GM12878 (cell line): ENCODE results near the gene WDFY1. TPM values are rescaled to one million over a fixed set of nuclear protein-coding genes. Genes with fewer than 3 reads are reported as not detected.
"Not testable (repeated sequence)": the region's sequence is repeated elsewhere in the genome, so short reads cannot be mapped to it uniquely, and the experiment has no call there.

Source experiments
- ATAC-seq: fragments of 200-7000 bp; cut with Tn5 transposase; 3 replicates; pipeline ENCODE4 v1.9.1; 2020; ENCODE audit warnings: mild to moderate bottlenecking, moderate library complexity
- BruUV-seq: library from RNA; stranded (reverse); fragments of 400-500 nt; replicated peaks from 2 replicates; lab custom pipeline; 2021; lab: Mats Ljungman, UMichigan
- CTCF ChIA-PET: fragments of 300-600 bp; sonication (Branson Sonifier 250); formaldehyde crosslinking; extraction: SDS; loops from one replicate; lab custom pipeline; 2021; ENCODE audit warnings: inconsistent platforms; lab: Yijun Ruan, JAX
- POLR2A ChIA-PET: fragments of 350-600 bp; formaldehyde crosslinking; extraction: SDS; loops from one replicate; lab custom pipeline; 2021; ENCODE audit warnings: inconsistent platforms; lab: Charles Lee
- RAD21 ChIA-PET: fragments of 300-600 bp; sonication (Branson Sonifier 250); formaldehyde crosslinking; loops from one replicate; lab custom pipeline; 2023; ENCODE audit warnings: antibody characterized with exemption; ENCODE audit not compliant: unreplicated experiment; lab: Charles Lee
- SMC1A ChIA-PET: fragments of 300-600 bp; sonication (Branson Sonifier 250); formaldehyde crosslinking; loops from one replicate; lab custom pipeline; 2023; ENCODE audit not compliant: unreplicated experiment, uncharacterized antibody; lab: Charles Lee
- DNase-seq: peaks from one replicate; pipeline ENCODE4 v3.0.0-alpha.2; 2011; ENCODE audit warnings: low read depth, low spot score
- FAIRE-seq: peaks from 3 replicates; lab custom pipeline; 2011; peaks lifted over from hg19 to GRCh38; lab: Jason Lieb, UNC
- H2AFZ ChIP-seq: 2 replicates; pipeline ENCODE4 v1.6.0; 2011; ENCODE audit warnings: low read depth, low read length, control low read depth; ENCODE audit not compliant: control insufficient read depth
- H3K27ac ChIP-seq: 2 replicates; pipeline ENCODE4 v1.5.1; 2011; ENCODE audit warnings: control low read depth; ENCODE audit not compliant: control insufficient read depth, insufficient read depth
- H3K27me3 ChIP-seq, 2 experiments: replicated peaks in 1 of 2; 2 replicates each; pipeline versions ENCODE4 v1.6.0 to v1.6.1; 2011; ENCODE audit warnings: low read length in 1 of 2; ENCODE audit not compliant: control insufficient read depth in 2 of 2, insufficient read depth in 2 of 2
- H3K36me3 ChIP-seq, 2 experiments: 2 replicates each; pipeline ENCODE4 v1.5.1; 2011; ENCODE audit warnings: low read length in 1 of 2; ENCODE audit not compliant: control insufficient read depth in 2 of 2, insufficient read depth in 2 of 2
- H3K4me1 ChIP-seq: 2 replicates; pipeline ENCODE4 v1.6.1; 2011; ENCODE audit warnings: mild to moderate bottlenecking, low read length, moderate library complexity, mixed read lengths; ENCODE audit not compliant: control insufficient read depth, insufficient read depth
- H3K4me2 ChIP-seq: 2 replicates; pipeline ENCODE4 v1.6.0; 2011; ENCODE audit warnings: control low read depth; ENCODE audit not compliant: control insufficient read depth, insufficient read depth
- H3K4me3 ChIP-seq: fragments of 200-600 bp; sonication (generic); 2 replicates; pipeline ENCODE4 v1.5.1; 2016
- H3K79me2 ChIP-seq: 2 replicates; pipeline ENCODE4 v1.6.0; 2011; ENCODE audit warnings: low read length; ENCODE audit not compliant: control insufficient read depth, insufficient read depth
- H3K9ac ChIP-seq: 2 replicates; pipeline ENCODE4 v1.8.0; 2011; ENCODE audit warnings: low read length, control low read depth, mixed read lengths; ENCODE audit not compliant: control insufficient read depth, insufficient read depth
- H3K9me3 ChIP-seq: replicated peaks from 3 replicates; pipeline ENCODE4 v1.5.1; 2011; ENCODE audit warnings: mild to moderate bottlenecking, low read length; ENCODE audit not compliant: control insufficient read depth, insufficient read depth
- H4K20me1 ChIP-seq: 2 replicates; pipeline ENCODE4 v1.6.0; 2011; ENCODE audit not compliant: control insufficient read depth, insufficient read depth
- POLR2AphosphoS5 ChIP-seq: IDR thresholded peaks from 2 replicates; pipeline ENCODE4 v1.6.1; 2011; ENCODE audit warnings: mild to moderate bottlenecking, low read length, inconsistent platforms
- SMARCA5 ChIP-seq: fragments of 450-650 bp; IDR thresholded peaks from 2 replicates; pipeline ENCODE4 v1.6.1; 2017; ENCODE audit warnings: mild to moderate bottlenecking
- WGBS: methylation state at CpG from one replicate; pipeline ENCODE4 v1.1.6; 2016; ENCODE audit warnings: low lambda C conversion rate; ENCODE audit not compliant: insufficient replicate concordance, insufficient coverage; ENCODE audit errors: missing lambda C conversion rate; 5-methylcytosine and 5-hydroxymethylcytosine counted together
- in situ Hi-C: fragments of 300-500 bp; cut with MboI; formaldehyde crosslinking; loops from 9 replicates; pipeline ENCODE4 v1.14.3; 2018; ENCODE audit warnings: mixed read lengths
- intact Hi-C: fragments of 100-400 bp; cut with micrococcal nuclease; formaldehyde crosslinking; loops from one replicate; pipeline ENCODE4 v1.14.2; 2022; ENCODE audit not compliant: unreplicated experiment
- polyA plus RNA-seq, 11 experiments: library from polyadenylated mRNA; depleted of rRNA in 4 of 11; unstranded in 6 of 11; stranded (reverse) in 5 of 11; fragments of >200 nt; fragmentation: Nextera tagmentation in 4 of 11; fragmentation: Illumina TruSeq in 1 of 11; extraction: Ambion mirVana in 4 of 11; extraction: Trizol in 1 of 11; gene quantifications; 1 replicate in 1 of 11; 2 replicates in 10 of 11; pipeline versions ENCODE4 v1.2.1 to v1.2.3, GENCODE V29; 2011 to 2016; ENCODE audit warnings: inconsistent platforms in 2 of 11, missing spikeins in 2 of 11, low read depth in 1 of 11
- total RNA-seq, 4 experiments: library from RNA; depleted of rRNA in 3 of 4; stranded (reverse); fragments of >200 nt in 3 of 4; fragmentation: Illumina TruSeq in 1 of 4; extraction: Trizol in 1 of 4; gene quantifications; 2 replicates each; pipeline versions ENCODE4 v1.2.1 to v1.2.3, GENCODE V29; 2013 to 2021

Gene WDFY1
- total and polyA plus RNA-seq, 10 of the 15 experiments (the other 5 are each of a cell fraction or from before 2014, with no cell fraction given) = 2.9 to 28.1 (median 13.1) TPM

DNA sequence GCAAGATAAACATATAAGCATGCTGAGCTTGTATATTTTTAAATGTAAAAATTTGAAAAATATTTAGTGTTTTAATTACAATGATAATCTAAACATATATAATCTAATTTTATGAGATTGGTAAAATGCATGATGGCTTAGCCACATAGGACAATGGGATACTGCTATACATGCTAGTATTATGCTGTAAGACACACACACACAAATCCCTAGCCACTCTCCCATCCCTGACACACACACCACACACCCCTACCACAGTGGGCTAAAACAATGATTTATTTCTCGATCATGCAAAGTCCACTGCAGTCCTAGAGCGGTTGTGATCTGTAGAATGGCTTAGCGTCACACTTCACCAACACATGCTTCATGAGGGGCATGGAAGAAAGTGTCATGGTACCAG lies 71.5 kb downstream of the WDFY1 start:
- Histone ChIP-seq H3K4me2 (no peak overlapping the region), H3K27me3 (no peaks in the 10 kb centered on the region), H3K27ac (no peak overlapping the region), H4K20me1 (no peaks in the 10 kb centered on the region), H3K36me3 (peaks cover 0 to 6% of the 10 kb centered on the region in 2 experiments; a peak in 1 of 4 replicates), H3K4me1 (no peaks in the 10 kb centered on the region), H3K9ac (no peak overlapping the region), H3K9me3 (no peaks in the 10 kb centered on the region), H3K4me3 (no peak overlapping the region), H2AFZ (no peak overlapping the region), H3K79me2 (no peaks in the 10 kb centered on the region)
- ATAC-seq (no peak), DNase-seq (no peak), FAIRE-seq (no peak)
- intact Hi-C loops = no loop called here
- SMC1A ChIA-PET = no interaction called here
- 100% methylated on average over 3 of the region's 3 CpGs for WGBS
- RAD21 ChIA-PET = no interaction called here
- in situ Hi-C loops = no loop called here
- CTCF ChIA-PET = no interaction called here
- TF ChIP-seq SMARCA5 (no peak), POLR2AphosphoS5 (0 out of 2 replicates have a peak, but pooled peaks have one; percentile 22)
- no TSS peak for BruUV-seq
- POLR2A ChIA-PET = no interaction called here

- H3K9ac ChIP-seq, H3K27ac ChIP-seq, H2AFZ ChIP-seq, POLR2A ChIA-PET, H3K4me3 ChIP-seq, BruUV-seq, H3K9me3 ChIP-seq, intact Hi-C loops, H3K36me3 ChIP-seq, H3K79me2 ChIP-seq, H3K4me2 ChIP-seq, DNase-seq, ATAC-seq, H4K20me1 ChIP-seq, RAD21 ChIA-PET, H3K4me1 ChIP-seq, H3K27me3 ChIP-seq, in situ Hi-C loops, FAIRE-seq: not testable (repeated sequence)
- SMC1A ChIA-PET = interaction anchor here (1.2 kb wide), 1 partner anchor 11 kb away, joined by 3 read pairs; no protein-coding TSS in a partner anchor
- WGBS = 95% methylated on average over 2 of the region's 2 CpGs
- CTCF ChIA-PET = interaction anchor here (0.8 kb wide), 1 partner anchor 92 kb away, joined by 3 read pairs; no protein-coding TSS in a partner anchor
Observed at GRCh38 chr2:223872772-223873171, 72.4 kb downstream of the WDFY1 start.

- H3K9ac ChIP-seq, FAIRE-seq, H3K9me3 ChIP-seq, DNase-seq, intact Hi-C loops, RAD21 ChIA-PET, H3K27me3 ChIP-seq, H3K36me3 ChIP-seq, H3K4me2 ChIP-seq, H3K79me2 ChIP-seq, H3K4me3 ChIP-seq, H3K4me1 ChIP-seq, BruUV-seq, H3K27ac ChIP-seq, H2AFZ ChIP-seq, in situ Hi-C loops, ATAC-seq, POLR2A ChIA-PET, H4K20me1 ChIP-seq: not testable (repeated sequence)
- ChIA-PET CTCF (interaction anchor here (0.8 to 1.0 kb wide), 2 partner anchors 15 to 91 kb away, joined by 3 to 5 read pairs; no protein-coding TSS in a partner anchor), SMC1A (interaction anchor here (0.6 to 1.2 kb wide), 2 partner anchors 10 to 644 kb away, joined by 3 read pairs; no protein-coding TSS in a partner anchor)
- WGBS = 98% methylated on average over 12 of the region's 12 CpGs
Observed at GRCh38 chr2:223871661-223872060, 73.5 kb downstream of the WDFY1 start.
